MV-4-11 (cell line): ENCODE results near the gene PROKR1.

ENCODE experiments used
- DNase-seq: peaks from one replicate; lab custom pipeline; 2025; lab: John Stamatoyannopoulos, UW

Gene PROKR1

GRCh38 chr2:68698567-68699377 is 55.4 kb downstream of the PROKR1 start:
- no peak for DNase-seq

- no peak for DNase-seq
These were observed 57.2 kb downstream of the PROKR1 start for GRCh38 chr2:68700560-68700959.

- DNase-seq = no peak
These were observed 63.3 kb downstream of the PROKR1 start for GRCh38 chr2:68706637-68707036.
